HT-29 (cell line): ENCODE results near the gene RASGRP2. TPM values are rescaled to one million over a fixed set of nuclear protein-coding genes. Genes with fewer than 3 reads are reported as not detected.

Source experiments
- DNase-seq: peaks from one replicate; pipeline ENCODE4 v3.0.0-alpha.2; 2015; ENCODE audit warnings: low spot score
- total RNA-seq: library from RNA; depleted of rRNA; stranded (reverse); fragments of >200 nt; shearing (Covaris generic); gene quantifications from 2 replicates; pipeline ENCODE4 v1.2.3, GENCODE V29; 2014

The RASGRP2 gene
- total RNA-seq, 1 experiment from 2014 or later, result not detected

- peak; percentile 24 for DNase-seq
Observed at GRCh38 chr11:64742087-64742888, 1.7 kb downstream of the RASGRP2 start.

- DNase-seq, result no peak
Observed at GRCh38 chr11:64741375-64742086, 2.4 kb downstream of the RASGRP2 start.

- DNase-seq, result no peak
Observed at GRCh38 chr11:64739871-64740270, 4.1 kb downstream of the RASGRP2 start.

- DNase-seq, result no peak
Observed at GRCh38 chr11:64736654-64737053, 7.3 kb downstream of the RASGRP2 start.

GRCh38 chr11:64735725-64736259, 8.2 kb downstream of the RASGRP2 start:
- DNase-seq, result no peak

- no peak for DNase-seq
Observed at GRCh38 chr11:64734811-64735724, 8.9 kb downstream of the RASGRP2 start.

GRCh38 chr11:64731601-64732000, 12.3 kb downstream of the RASGRP2 start:
- no peak for DNase-seq

GRCh38 chr11:64729851-64730382, 14.0 kb downstream of the RASGRP2 start:
- no peak for DNase-seq

- no peak for DNase-seq
Observed at GRCh38 chr11:64728757-64729365, 15.1 kb downstream of the RASGRP2 start.

- no peak for DNase-seq
Observed at GRCh38 chr11:64726867-64727530, 16.9 kb downstream of the RASGRP2 start.

- DNase-seq, result no peak
Observed at GRCh38 chr11:64726211-64726641, 17.7 kb downstream of the RASGRP2 start.

- no peak for DNase-seq
Observed at GRCh38 chr11:64724863-64725532, 18.9 kb downstream of the RASGRP2 start.

- no peak for DNase-seq
Observed at GRCh38 chr11:64723907-64724862, 19.8 kb downstream of the RASGRP2 start.

- DNase-seq, result peak; percentile 72
Observed at GRCh38 chr11:64723117-64723906, 20.6 kb downstream of the RASGRP2 start, which contains the start of gene NRXN2. Gene NRXN2 (minus strand): TSS chr11:64723197. CDS start chr11:64713699, 9,498 bp downstream.

- no peak for DNase-seq
Observed at GRCh38 chr11:64722141-64723065, 21.5 kb downstream of the RASGRP2 start.

- DNase-seq, result no peak
Observed at GRCh38 chr11:64721359-64721699, 22.6 kb downstream of the RASGRP2 start.
